ENCODE results near the gene MAP2K5.

DNA sequence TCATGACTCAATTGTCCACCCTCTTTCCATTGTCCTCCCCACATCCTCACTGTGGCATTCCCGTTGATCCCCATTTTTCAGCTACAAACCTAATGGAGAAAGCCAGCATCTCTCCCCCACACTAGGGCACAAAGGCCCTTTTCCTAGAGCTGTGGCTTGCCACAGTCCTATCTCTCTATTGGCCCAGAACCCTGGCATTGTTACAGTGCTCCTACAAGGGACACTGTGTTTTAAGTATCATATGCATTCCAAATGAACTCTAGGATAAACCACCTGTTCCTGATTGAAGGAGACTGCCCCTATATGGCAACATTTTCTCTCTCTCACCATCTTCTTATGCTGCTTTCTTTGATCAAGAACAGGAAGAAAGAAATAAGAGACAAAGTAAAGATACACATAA lies 213.4 kb downstream of the MAP2K5 start:
- TF ChIP-seq RAD21 (IDR thresholded peaks at IDR 0.05; ENCODE audit: low read depth) (no peak), TEAD4 (IDR thresholded peaks at IDR 0.05) (no peak), CREB1 (IDR thresholded peaks at IDR 0.05; ENCODE audit: low read depth) (no peak)
